Stimulated activated CD4-positive, alpha-beta T cell treated with anti-CD3 and anti-CD28 coated beads, Interleukin-1b, Interleukin-23, amount 100 ng/mL, for 24 hours (primary cell): Measurements from ENCODE around the gene SCIN.
A peak's percentile ranks its signal among the peaks of the same experiment; 100 is the strongest.
"Not testable (repeated sequence)": the region's sequence is repeated elsewhere in the genome, so short reads cannot be mapped to it uniquely, and the experiment has no call there.

ENCODE experiments used
- DNase-seq, 4 experiments: peaks; one replicate each; pipeline ENCODE4 v3.0.0-alpha.2; 2020; ENCODE audit warnings: low read depth in 4 of 4, low spot score in 1 of 4

The SCIN gene

GRCh38 chr7:12646139-12646538, 75.6 kb downstream of the SCIN start:
- no peak for DNase-seq

DNA sequence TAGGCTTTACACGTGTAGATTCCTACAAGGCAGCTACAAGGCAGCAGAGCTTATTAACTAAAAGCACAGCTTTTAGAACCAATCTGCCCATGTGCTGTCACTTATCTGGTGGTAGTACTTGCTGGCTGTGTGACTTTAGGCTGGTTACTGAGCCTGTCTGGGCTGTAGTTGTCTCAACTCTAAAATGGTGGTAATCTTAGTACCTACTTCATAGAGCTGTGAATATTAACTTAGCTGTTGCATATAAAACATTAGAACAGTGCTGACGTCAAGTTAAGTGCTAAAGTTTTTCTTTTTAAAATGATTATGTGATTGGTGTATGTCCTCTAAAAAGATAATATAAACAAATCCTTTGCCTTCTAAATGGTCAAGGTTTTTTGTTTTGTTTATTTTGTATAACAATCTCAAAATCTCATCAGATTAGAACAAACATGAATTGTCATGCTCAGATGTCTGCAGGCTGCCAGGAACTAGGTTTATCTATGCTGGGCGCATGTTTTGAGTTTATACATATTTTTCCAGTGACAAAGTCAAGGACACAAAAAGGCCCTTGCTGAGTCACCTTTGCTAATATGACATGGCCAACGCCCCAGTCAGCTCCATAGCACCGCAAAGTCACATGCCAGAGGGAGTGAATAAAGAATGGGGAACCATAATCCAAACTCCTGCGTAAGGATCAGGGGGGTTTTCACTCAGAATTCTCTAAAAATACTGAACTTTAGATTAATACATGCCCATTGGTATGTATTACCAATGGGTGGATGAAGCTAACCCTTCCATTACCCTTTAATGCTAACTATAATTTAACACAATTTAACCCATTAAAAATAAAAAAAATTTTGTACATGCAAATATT, 77.1 kb downstream of the SCIN start:
- DNase-seq, result no peak

GRCh38 chr7:12648704-12649261, 78.3 kb downstream of the SCIN start:
- DNase-seq, result no peak

DNA sequence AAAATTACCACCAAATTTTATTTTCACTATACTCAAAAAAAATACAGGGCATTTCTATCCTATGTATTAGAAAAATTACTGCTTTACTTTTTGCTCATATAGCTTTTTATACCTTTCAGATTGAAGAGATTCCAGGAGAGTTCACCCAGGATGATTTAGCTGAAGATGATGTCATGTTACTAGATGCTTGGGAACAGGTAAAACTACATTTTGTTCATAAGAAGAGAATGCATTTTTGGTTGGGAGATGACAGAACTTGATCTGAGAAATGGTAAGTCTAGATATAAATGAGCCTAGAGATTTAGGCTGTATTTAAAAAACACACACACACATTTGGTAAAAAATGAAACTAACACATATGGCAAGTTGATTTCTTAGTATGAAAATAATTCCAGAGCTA, 78.8 kb downstream of the SCIN start:
- no peak for DNase-seq

GRCh38 chr7:12650080-12650479, 79.6 kb downstream of the SCIN start:
- DNase-seq, result no peak

- DNase-seq, result no peak
Measured at GRCh38 chr7:12653110-12653509, 82.6 kb downstream of the SCIN start.

- no peak for DNase-seq
Measured at GRCh38 chr7:12653518-12653917, 83.0 kb downstream of the SCIN start.

DNA sequence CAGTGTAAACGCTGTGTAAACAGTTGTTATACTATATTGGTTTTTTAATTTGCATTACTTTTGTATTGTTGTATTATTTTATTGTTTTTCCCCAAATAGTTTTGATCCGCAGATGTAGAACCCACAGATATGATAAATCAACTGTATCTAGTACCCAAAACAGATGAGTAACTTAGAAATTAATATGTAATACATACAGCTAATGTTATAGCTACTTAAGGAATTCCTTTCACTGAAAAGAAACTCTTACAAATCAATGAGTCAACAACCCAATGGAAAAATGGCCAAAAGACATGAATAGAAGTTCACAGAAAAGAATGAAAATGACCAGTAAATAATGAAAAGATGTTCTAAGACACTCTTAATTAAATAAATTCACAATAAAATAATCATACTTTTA, 84.6 kb downstream of the SCIN start:
- no peak for DNase-seq

GRCh38 chr7:12660423-12660822, 89.9 kb downstream of the SCIN start:
- not testable (repeated sequence) for DNase-seq

DNA sequence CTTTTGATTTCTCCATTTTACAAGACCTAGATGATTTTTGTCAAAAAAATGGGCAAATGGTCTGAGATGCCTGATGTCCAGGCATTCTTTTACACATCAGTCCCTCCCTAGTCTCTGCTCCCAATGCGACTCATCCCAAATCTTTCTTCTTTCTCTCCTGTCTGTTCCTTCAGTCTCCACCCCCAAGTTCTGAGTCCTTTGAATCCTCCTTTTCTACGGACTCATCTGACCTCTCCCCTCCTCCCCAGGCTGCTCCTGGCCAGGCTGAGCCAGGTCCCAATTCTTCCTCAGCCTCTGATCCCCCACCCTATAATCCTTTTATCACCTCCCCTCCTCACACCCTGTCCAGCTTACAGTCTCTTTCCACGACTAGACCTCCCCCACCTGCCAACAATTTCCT, 90.5 kb downstream of the SCIN start:
- not testable (repeated sequence) for DNase-seq

- no peak for DNase-seq
Measured at GRCh38 chr7:12661581-12661980, 91.1 kb downstream of the SCIN start.

DNA sequence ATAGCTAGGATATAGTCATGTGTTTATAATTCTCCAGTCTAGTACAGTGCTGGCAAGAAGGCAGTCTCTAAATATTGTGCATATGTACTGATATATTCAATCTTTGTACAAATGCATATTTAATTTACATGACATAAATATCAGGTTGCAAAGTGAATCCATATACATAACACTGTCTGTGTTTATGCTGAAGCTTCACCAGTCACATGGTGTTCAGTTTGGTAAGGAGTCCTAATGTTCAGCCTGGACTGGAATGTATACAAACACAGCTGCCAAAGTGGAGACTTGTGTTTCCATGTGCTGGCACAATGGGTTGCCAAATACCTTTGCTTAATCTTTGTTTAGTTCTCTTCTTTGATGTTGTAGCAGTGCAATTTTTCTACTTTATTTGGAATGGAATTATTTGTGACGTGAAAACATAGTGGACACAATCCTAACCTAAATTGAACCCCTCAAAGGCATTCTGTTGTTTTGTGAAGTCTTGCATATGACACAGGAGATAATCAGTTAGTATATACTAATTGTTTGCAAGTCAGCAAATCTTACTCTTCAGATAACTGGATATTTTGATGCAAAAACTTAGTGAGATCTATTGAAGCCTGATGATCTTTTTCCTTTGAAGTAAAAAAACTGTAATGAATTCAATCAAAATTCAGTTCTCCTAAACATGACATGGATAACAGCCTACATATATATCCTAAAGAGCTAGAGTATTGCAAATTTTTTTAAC, 99.6 kb downstream of the SCIN start:
- no peak for DNase-seq

DNA sequence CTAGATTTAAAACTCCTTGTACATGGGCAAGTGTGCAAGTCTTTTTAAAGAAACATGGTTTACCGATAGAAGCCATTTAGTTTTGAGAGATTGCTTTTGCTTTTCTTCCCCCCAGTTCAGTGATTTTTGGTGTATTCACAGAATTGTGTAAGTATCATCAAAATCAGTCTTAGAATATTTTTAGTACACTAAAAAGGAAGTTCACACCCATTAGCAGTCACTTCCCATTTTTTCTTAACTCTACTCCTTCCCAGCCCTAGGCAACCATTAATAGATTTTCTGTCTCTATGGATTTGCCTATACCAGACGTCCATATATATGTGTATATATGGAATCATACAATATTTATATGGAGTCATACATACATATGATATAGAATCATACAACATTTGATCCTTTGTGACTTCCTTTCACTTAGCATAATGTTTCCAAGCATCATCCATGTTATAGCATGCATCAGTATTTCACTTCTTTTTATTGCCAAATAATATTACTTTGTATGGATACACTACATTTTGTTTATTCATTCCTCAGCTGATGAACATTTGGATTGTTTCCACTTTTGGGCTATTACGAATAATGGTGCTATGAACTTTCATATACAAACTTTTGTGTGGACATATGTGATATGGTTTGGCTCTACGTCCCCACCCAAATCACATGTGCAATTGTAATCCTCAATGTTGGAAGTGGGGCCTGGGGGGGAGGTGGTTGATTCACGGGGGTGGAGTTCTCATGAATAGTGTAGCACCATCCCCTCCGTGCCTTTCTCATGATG, 100.4 kb downstream of the SCIN start:
- DNase-seq, result no peak

DNA sequence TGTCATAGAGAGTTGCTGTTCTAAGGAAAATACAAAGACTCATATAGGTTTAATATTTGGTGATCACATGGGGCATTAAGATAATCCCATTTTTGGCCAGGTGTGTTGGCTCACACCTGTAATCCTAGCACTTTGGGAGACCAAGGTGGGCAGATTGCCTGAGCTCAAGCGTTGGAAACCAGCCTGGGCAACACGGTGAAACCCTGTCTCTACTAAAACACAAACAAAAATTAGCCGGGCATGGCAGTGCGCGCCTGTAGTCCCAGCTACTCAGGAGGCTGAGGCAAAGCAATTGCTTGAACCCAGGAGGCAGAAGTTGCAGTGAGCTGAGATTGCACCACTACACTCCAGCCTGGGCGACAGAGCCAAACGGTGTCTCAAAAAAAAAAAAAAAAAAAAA, 102.9 kb downstream of the SCIN start:
- DNase-seq, result not testable (repeated sequence)

DNA sequence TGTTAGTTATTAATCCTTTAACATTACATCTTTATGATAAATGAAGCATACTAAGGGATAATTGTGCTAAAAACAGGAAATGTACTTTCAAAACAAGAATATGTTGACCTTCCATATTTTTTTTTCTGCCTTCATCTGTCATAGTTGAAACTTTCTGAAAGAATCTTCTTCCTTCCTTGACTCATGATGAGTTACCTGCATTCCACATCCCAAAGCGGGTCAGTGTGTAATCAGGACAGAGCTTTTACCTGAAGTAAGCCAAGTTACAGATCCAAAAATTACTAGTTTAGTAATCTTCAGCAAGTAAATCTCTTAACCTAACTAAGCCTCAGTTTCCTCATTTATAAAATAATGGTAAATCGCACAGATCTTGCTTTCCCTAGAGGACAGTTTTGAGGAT, 103.5 kb downstream of the SCIN start:
- no peak for DNase-seq

GRCh38 chr7:12674861-12675260, 104.3 kb downstream of the SCIN start:
- DNase-seq, result no peak

- no peak for DNase-seq
Measured at GRCh38 chr7:12683678-12684585, 113.4 kb downstream of the SCIN start.

- DNase-seq, result no peak
Measured at GRCh38 chr7:12684733-12685132, 114.2 kb downstream of the SCIN start.

- no peak for DNase-seq
Measured at GRCh38 chr7:12685550-12685949, 115.0 kb downstream of the SCIN start.

DNA sequence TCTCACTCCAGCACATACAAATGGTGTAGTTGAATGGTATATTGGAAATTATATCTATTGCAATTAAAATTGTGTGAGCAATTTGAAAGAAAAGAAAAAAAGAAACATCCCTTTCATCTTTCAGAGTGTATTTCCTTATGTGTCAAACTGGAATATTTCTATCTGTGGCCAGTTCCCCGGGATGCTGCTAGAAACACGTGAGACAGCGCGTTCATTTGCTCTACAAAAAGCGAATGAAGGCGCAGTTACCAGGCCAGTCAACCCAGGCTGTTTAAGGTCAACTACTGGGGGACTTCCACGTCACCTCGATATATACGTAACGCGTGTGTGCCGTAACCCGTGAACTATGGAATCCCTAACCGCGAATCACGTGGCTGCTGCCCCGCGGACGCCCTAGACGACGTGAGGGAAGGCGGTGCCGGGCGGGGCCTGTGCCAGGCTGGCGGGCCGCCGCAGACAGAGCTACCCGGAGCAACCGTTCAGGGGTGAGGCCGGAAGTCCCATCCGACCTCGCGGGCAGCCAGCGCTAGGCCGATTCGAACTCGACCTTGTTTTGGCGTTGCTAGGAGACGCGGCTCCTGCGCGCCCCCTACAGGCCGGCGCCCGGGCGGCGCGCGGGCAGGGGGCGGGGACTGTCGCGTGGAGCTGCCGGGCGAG, 115.8 kb downstream of the SCIN start:
- peak; percentile 73 to 88 (median 86) for DNase-seq
